Activated naive CD8-positive, alpha-beta T cell treated with anti-CD3 and anti-CD28 coated beads, Interleukin-2, amount 50 U/mL, for 16 hours (primary cell): ENCODE data around the gene IP6K1.
"Not testable (repeated sequence)": the region's sequence is repeated elsewhere in the genome, so short reads cannot be mapped to it uniquely, and the experiment has no call there.

ENCODE experiments used
- DNase-seq: peaks from one replicate; pipeline ENCODE4 v3.0.0-alpha.2; 2020; ENCODE audit warnings: low read depth, low spot score

The IP6K1 gene

GRCh38 chr3:49712166-49712565 is 74.2 kb downstream of the IP6K1 start:
- no peak for DNase-seq

- DNase-seq, result no peak
These were observed 74.9 kb downstream of the IP6K1 start for GRCh38 chr3:49711489-49711888.

DNA sequence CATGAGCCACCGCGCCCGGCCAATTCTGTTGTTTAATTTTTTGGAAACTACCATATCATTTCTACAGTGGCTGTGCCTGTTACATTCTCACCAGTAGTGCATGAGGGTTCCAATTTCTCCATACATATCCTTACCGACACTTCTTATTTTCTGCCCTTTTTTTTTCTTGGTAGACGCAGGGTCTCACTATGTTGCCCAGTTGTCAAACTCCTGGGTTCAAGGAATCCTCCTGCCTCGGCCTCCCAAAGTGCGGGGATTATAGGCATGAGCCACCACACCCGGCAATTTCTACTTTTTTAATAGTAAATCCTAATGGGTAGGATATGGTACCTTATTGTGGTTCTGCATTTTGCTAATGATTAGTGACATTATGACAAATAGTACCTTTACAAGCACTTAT is 76.5 kb downstream of the IP6K1 start:
- no peak for DNase-seq

- no peak for DNase-seq
These were observed 79.2 kb downstream of the IP6K1 start for GRCh38 chr3:49707113-49707480.

- DNase-seq, result no peak
These were observed 79.8 kb downstream of the IP6K1 start for GRCh38 chr3:49706456-49707112.

GRCh38 chr3:49705390-49705960 is 80.9 kb downstream of the IP6K1 start:
- no peak for DNase-seq

DNA sequence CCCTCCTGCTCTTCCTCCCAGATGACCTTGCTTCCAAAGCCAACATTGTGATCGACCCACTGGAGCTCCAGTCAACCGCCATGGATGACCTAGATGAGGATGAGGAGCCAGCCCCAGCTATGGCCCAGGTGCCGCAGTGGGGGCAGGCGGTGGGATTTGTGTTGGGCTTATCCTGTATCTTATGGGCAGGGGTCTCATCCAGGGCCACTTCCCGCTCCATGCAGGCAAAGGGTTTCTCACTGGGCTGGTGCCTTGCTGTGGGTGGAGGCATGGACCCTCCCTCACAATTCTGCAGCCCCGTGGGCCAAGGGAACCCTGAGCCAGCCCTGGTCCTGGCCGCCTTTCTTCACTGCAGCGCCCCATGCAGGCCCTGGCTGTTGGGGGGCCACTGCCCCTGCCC is 81.7 kb downstream of the IP6K1 start:
- no peak for DNase-seq

DNA sequence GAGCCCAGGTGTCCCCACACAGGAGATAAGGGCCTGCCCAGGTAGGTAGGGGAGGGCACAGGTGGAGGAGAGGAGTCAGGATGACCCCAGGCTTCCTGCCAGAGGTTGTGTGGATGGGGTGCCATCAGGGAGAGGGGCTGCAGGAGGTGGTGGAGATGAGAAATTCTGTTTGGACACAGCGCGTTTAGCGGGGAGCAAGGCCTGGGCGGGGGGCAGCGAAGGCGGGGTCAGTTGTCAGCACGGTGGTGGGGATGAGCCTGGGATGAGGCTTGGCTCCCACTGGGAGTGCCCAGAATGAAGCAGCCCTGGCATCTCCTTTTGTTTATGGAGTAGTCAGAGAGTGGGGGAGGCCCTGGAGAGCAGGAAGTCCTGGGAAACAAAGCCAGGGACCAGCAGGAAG is 82.4 kb downstream of the IP6K1 start:
- DNase-seq, result no peak

DNA sequence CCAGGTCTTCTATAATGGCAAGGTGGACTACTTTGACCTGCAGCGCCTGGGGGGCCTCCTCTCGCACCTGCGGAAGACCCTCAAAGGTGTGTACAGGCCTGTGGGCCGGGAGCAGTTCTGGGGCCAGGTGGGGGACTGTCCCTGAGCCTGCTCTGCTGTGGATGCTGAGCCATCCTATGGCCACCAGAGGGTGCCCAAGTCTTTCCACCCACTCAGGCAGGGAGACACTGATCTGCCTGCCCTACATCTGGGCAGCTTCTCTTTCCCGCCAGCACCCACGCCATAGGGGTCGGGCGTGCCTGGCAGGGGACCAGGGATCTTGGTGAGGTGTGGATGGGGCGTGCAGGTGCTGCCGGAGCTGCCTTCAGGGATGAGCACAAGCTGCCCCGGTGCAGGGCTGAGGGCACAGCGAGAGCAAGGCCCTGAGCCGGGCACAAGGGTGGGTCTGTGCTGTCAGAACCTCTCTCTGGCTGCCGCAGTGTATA is 82.9 kb downstream of the IP6K1 start:
- DNase-seq, result peak; percentile 25

DNA sequence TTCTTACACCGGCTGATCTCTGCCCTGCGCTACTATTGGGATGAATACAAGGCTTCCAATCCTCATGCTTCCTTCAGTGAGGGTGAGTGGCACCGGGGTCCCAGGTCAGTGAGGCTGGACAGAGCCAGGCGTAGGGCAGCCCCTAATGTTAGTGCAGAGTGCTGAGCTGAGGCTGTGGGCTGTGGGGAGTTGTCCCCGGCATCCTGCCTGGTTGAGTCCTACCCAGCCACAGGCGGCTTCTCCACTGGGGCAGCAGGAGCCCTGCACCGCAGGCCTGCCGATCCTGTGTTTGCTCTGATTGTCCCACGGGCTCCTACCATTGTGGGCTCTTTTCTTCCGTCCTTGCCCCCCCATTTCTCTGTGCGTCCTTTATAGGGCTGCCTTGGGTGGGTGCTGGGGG is 83.7 kb downstream of the IP6K1 start:
- no peak for DNase-seq

GRCh38 chr3:49701388-49702077 is 84.8 kb downstream of the IP6K1 start:
- DNase-seq, result no peak

DNA sequence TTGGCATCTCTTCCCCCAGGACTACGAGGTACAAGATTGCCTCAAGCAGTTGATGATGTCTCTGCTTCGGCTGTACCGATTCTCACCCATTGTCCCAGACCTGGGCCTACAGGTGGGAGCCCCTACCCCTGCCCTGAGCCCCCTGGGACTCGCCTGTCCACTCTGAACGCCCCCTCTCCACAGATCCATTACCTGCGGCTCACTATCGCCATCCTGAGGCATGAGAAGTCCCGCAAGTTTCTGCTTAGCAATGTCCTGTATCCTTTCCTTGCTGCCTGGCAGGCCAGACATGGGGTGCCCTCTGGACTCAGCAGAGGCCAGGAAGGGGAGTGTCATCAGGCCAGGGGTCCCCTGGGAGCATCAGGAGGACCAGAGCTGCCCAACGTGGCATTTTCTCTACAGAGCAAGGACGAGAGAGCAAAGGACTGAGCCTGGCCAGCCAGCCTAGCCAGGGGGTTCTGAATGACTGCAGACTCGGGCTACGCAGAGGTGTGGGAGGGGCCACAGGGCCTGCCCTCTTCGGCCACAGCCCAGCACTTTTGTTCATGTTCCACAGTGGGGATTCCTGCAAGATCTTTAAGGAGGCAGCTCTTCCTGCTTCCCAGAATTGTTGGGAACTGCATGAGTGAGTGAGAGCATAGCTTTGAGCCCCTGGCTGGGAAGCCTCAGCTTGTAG is 85.8 kb downstream of the IP6K1 start:
- DNase-seq, result no peak

GRCh38 chr3:49700014-49700413 is 86.3 kb downstream of the IP6K1 start:
- DNase-seq, result no peak

GRCh38 chr3:49699281-49699979 is 86.9 kb downstream of the IP6K1 start:
- DNase-seq, result no peak

DNA sequence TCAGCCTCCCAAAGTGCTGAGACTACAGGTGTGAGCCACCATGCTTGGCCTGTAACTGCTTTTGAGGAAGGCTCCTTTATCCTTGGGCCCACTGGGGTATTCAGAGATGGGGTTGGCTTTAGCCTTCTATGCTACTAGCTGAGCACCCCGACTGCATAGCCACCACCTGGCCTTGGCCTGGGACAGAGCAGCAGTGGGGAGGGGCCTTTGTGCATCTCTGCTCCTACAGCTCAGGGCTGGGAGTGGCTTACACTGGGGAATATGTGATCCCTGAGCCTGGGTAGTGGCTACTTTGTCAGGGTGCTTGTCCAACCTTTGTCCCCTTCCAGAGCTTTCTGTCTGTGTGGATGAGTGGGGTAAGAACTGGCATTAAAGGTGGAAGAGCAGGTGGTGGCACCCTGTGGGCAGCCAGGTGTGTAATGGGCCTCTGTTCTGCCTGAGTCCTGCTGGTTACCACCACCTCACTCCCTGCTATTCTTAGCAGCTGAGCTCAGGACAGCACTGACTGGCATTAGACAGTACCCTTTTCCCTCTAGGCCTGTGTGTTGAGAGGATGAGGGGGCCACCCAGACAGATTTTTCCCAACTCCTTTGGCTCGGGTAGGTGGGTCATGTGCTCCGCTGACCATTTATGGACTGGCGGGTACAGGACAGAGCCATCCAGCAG is 90.9 kb downstream of the IP6K1 start:
- not testable (repeated sequence) for DNase-seq

GRCh38 chr3:49694409-49695070 is 91.8 kb downstream of the IP6K1 start:
- DNase-seq, result not testable (repeated sequence)

- DNase-seq, result not testable (repeated sequence)
These were observed 94.9 kb downstream of the IP6K1 start for GRCh38 chr3:49691481-49691880.

DNA sequence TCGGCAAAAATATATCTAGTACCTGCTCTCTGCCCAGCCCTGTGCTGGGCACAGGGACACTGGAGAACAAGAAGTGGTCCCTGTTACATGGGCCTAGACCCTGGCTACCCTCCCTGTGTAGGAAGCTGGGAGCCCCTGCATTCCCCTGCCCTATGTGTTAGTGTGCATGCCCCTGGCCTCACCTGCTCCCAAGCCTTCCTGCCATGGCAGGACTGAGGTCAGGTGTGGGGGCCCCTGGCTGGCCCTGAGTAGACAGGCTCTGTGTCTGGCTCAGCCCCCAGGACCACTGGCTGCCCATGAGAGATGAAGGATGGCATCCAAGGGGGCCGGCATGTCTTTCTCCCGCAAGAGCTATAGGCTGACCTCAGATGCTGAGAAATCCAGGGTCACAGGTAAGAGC is 95.5 kb downstream of the IP6K1 start:
- DNase-seq, result not testable (repeated sequence)

GRCh38 chr3:49689908-49690624 is 96.3 kb downstream of the IP6K1 start:
- DNase-seq, result not testable (repeated sequence)
